Activated CD4-positive, alpha-beta T cell treated with anti-CD3 and anti-CD28 coated beads for 1 hour (primary cell): ENCODE measurements around the gene SERPINE1.

ENCODE experiments used
- DNase-seq: peaks from one replicate; pipeline ENCODE4 v3.0.0-alpha.2; 2020

SERPINE1 gene

GRCh38 chr7:101170617-101171441 is 43.9 kb downstream of the SERPINE1 start:
- DNase-seq, result no peak

DNA sequence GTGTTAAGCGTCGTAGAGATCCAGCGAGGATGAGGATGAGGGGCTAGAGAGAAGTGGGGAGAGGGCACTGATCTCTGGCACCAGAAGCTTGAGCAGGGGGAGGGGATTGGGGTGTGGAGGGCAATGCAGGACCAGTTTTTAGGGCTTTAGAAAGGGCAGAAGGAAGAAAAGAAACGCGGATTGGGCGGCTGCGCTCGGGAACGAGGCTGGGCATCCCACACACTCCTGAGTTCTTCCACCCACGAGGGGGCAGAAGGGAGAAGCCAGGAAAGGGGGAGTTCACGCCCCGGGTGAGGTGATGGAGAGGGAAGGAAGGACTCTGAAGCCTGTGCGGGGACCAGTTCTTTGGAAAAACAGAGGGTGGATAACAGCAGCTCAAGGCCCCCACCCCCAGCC is 44.5 kb downstream of the SERPINE1 start:
- DNase-seq, result no peak

DNA sequence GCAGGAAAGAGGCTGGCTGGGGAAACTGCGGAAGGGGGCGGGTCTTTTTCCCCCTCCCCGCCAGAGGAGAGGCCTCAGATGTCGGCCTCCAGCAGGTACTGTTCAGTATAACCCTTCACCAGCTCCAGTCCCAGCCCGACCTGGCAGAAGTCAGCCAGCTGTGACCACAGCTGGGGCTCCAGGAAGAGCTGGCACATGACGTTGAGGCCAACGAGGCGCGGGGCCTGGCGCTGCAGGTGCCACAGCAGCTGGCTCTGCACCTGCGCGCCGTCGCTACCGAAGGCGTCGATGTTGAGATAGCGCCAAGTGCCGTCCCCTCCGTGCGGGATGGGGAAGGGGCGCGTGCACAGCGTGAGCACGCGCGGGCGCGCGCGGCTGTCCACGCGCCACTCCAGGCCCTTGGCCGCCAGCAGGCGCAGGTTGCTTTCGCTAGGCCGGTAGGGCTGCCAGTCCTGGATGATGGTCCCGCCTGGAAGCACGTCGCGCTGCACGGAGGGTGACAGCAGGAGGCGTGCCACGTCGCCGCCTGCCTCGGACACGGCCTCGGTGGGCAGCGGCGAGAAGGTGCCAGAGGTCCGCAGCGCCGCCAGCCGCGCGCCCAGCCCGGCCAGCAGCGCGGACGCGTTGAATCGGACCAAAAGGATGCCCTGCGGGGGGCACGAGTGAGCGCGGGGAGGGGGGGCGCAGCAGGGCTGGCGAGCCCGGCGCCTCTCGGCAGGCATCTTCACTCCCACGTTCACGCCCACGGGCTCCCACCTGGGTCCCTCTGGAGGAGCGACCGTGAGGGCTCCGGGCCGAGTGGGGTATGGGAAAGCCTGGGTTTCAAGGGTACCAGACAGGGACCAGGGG is 45.3 kb downstream of the SERPINE1 start:
- no peak for DNase-seq

- no peak for DNase-seq
Measured at GRCh38 chr7:101172854-101173751, 46.2 kb downstream of the SERPINE1 start.

GRCh38 chr7:101173752-101174244 is 46.9 kb downstream of the SERPINE1 start:
- peak; percentile 35 for DNase-seq

DNA sequence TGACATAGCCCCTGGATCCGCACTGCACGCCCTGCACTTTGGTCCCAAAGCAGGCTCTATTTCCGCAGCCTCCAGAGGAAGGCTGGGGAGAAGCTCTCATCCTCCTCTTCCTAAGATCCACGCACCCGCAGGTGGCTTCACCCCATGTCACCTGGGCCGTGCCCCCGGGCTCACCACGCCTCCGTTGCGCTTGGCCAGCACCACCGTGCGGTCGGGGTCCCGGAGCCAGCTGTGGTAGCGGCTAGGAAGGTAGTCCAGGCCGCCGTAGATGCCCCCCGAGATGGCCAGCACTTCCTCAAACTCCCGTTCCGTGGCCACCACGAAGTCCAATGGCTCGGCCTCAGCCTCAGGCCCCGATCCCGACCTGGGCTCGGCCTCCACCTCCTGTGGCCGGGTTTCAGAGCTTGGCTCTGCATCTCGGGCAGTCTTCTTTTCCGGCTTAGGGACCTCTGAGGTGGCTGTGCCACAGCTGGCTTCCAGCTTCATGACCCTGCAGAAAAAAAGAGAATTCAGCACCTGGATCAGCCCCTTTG is 47.5 kb downstream of the SERPINE1 start:
- DNase-seq, result no peak

- no peak for DNase-seq
Measured at GRCh38 chr7:101175664-101176063, 48.8 kb downstream of the SERPINE1 start.

DNA sequence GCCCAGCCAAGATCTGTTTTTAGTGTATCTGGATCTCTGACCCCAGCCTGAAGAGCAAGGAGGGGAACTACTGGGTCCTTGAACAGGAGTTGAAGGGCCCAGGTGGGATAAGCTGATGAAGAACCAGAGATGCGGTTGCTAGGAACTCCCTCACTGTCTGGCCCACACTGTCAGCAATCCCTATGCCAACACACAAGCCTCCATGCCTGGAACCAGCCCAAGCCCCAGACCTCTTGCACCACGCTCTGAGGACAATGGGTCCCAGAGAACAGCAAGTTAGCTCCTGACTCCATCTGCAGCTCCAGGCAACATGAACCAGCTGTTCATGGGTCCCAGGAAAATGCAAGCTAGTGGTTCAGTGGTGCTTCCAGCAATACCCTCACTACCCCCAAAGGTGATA is 50.7 kb downstream of the SERPINE1 start:
- no peak for DNase-seq

- DNase-seq, result no peak
Measured at GRCh38 chr7:101179117-101179516, 52.2 kb downstream of the SERPINE1 start.

DNA sequence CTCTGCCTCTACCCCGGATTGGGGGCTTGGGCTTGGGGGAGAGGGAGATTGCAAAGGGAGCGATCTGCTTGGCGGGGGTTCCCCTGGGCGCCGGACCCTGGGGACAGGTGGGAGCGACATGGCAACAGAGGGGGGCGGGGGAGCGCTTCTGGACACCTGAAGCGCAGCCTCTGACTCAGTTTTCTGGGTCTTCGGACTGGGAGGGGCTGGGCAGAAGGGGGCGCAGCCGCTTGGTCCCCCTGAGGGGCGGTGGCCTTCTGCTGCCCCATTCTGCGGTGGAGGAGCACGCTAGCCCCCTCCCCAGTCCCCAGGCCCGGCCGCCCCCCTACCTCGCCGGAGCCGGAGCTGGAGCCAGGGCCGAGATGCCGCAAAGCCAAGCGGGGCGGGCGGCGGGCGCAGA is 52.8 kb downstream of the SERPINE1 start:
- DNase-seq, result no peak

GRCh38 chr7:101180130-101180755 is 53.3 kb downstream of the SERPINE1 start, which contains the start of gene NAT16:
Gene NAT16, minus strand, starts transcription at chr7:101180293. Its CDS starts 5,486 bp downstream, at chr7:101174807.
- DNase-seq, result no peak

- DNase-seq, result no peak
Measured at GRCh38 chr7:101185258-101185839, 58.4 kb downstream of the SERPINE1 start.

GRCh38 chr7:101186194-101186593 is 59.3 kb downstream of the SERPINE1 start:
- no peak for DNase-seq

- no peak for DNase-seq
Measured at GRCh38 chr7:101186844-101187428, 60.0 kb downstream of the SERPINE1 start.
